Keratinocyte (primary cell): ENCODE measurements around the gene MGRN1. TPM values are rescaled to one million over a fixed set of nuclear protein-coding genes. Genes with fewer than 3 reads are reported as not detected.

Source experiments
- DNase-seq: peaks from one replicate; pipeline ENCODE4 v3.0.0-alpha.2; 2011; ENCODE audit warnings: low read depth, missing footprints, low spot score
- FAIRE-seq: peaks from 2 replicates; lab custom pipeline; 2011; peaks lifted over from hg19 to GRCh38; lab: Jason Lieb, UNC
- H2AFZ ChIP-seq: 2 replicates; pipeline ENCODE4 v1.6.0; 2012; ENCODE audit warnings: low read length, control low read depth, inconsistent platforms; ENCODE audit not compliant: control insufficient read depth
- H3K27ac ChIP-seq: 2 replicates; pipeline ENCODE4 v1.5.1; 2011; ENCODE audit warnings: low read length; ENCODE audit not compliant: control insufficient read depth, insufficient read depth
- H3K27me3 ChIP-seq: 3 replicates; pipeline ENCODE4 v1.6.0; 2011; ENCODE audit warnings: low read length; ENCODE audit not compliant: control insufficient read depth, insufficient read depth; ENCODE audit errors: extremely low read depth
- H3K36me3 ChIP-seq, 2 experiments: 2 replicates in 1 of 2; 3 replicates in 1 of 2; pipeline ENCODE4 v1.5.1; 2011; ENCODE audit warnings: low read length in 2 of 2, mild to moderate bottlenecking in 1 of 2; ENCODE audit not compliant: control insufficient read depth in 2 of 2, insufficient read depth in 2 of 2; ENCODE audit errors: extremely low read depth in 1 of 2
- H3K4me1 ChIP-seq: 3 replicates; pipeline ENCODE4 v1.5.1; 2011; ENCODE audit warnings: low read length; ENCODE audit not compliant: control insufficient read depth, insufficient read depth; ENCODE audit errors: extremely low read depth
- H3K4me2 ChIP-seq: 3 replicates; pipeline ENCODE4 v1.6.0; 2011; ENCODE audit warnings: low read depth, low read length; ENCODE audit not compliant: control insufficient read depth, insufficient read depth; ENCODE audit errors: extremely low read depth
- H3K4me3 ChIP-seq, 3 experiments: fragments of 200-600 bp in 1 of 3; sonication (generic) in 1 of 3; 2 replicates in 2 of 3; 3 replicates in 1 of 3; pipeline ENCODE4 v1.5.1; 2011 to 2016; ENCODE audit warnings: low read length in 3 of 3, mild to moderate bottlenecking in 3 of 3, control low read depth in 2 of 3, inconsistent platforms in 1 of 3, low read depth in 1 of 3, mixed read lengths in 1 of 3, mixed run types in 1 of 3, moderate library complexity in 1 of 3; ENCODE audit not compliant: control insufficient read depth in 2 of 3, insufficient read depth in 2 of 3; ENCODE audit errors: extremely low read depth in 1 of 3
- H3K79me2 ChIP-seq: 2 replicates; pipeline ENCODE4 v1.6.0; 2012; ENCODE audit warnings: low read length; ENCODE audit not compliant: control insufficient read depth, insufficient read depth
- H3K9ac ChIP-seq: 3 replicates; pipeline ENCODE4 v1.6.0; 2011; ENCODE audit warnings: low read length; ENCODE audit not compliant: control insufficient read depth, insufficient read depth; ENCODE audit errors: extremely low read depth
- H3K9me1 ChIP-seq: 3 replicates; pipeline ENCODE4 v1.6.0; 2011; ENCODE audit warnings: low read length; ENCODE audit not compliant: control insufficient read depth, insufficient read depth; ENCODE audit errors: extremely low read depth
- H3K9me3 ChIP-seq: 2 replicates; pipeline ENCODE4 v1.5.1; 2012; ENCODE audit warnings: low read depth, low read length; ENCODE audit not compliant: control insufficient read depth
- H4K20me1 ChIP-seq: 3 replicates; pipeline ENCODE4 v1.6.0; 2011; ENCODE audit warnings: low read length; ENCODE audit not compliant: control insufficient read depth, insufficient read depth; ENCODE audit errors: extremely low read depth
- EZH2 ChIP-seq: IDR thresholded peaks from one replicate; pipeline ENCODE4 v1.6.1; 2012; ENCODE audit warnings: inconsistent platforms, mild to moderate bottlenecking, low read length, moderate library complexity
- dilution Hi-C: fragments of 300-500 bp; cut with MboI; formaldehyde crosslinking; loops from one replicate; pipeline ENCODE4 v1.7.0; 2020; ENCODE audit warnings: low sequenced_read_pairs; ENCODE audit not compliant: extremely low pct_ligation_motif_present
- polyA plus RNA-seq, 5 experiments: library from polyadenylated mRNA; depleted of rRNA in 3 of 5; stranded (reverse) in 3 of 5; stranded (forward) in 1 of 5; unstranded in 1 of 5; fragments of >200 nt; gene quantifications; 1 replicate in 1 of 5; 2 replicates in 3 of 5; 3 replicates in 1 of 5; pipeline versions ENCODE4 v1.2.1 to v1.2.3, GENCODE V29; 2011 to 2012; ENCODE audit warnings: missing spikeins in 2 of 5, low read depth in 1 of 5, low replicate concordance in 1 of 5
- TF ChIP-seq, protein P1 (sequence below), 3 experiments: IDR thresholded peaks in 1 of 3; conservative IDR thresholded peaks in 1 of 3; optimal IDR thresholded peaks in 1 of 3; 2 replicates in 2 of 3; 3 replicates in 1 of 3; pipeline versions ENCODE3 to v1.5.1; 2011; ENCODE audit warnings: low read length in 3 of 3, mild to moderate bottlenecking in 3 of 3, moderate library complexity in 2 of 3, control low read depth in 1 of 3, inconsistent platforms in 1 of 3; ENCODE audit not compliant: insufficient read depth in 2 of 3; ENCODE audit errors: extremely low read depth in 1 of 3

Gene MGRN1
- polyA plus RNA-seq, 1 donor (not counting 4 experiments of a cell fraction or from before 2014, with no cell fraction given): 1.9 TPM

DNA sequence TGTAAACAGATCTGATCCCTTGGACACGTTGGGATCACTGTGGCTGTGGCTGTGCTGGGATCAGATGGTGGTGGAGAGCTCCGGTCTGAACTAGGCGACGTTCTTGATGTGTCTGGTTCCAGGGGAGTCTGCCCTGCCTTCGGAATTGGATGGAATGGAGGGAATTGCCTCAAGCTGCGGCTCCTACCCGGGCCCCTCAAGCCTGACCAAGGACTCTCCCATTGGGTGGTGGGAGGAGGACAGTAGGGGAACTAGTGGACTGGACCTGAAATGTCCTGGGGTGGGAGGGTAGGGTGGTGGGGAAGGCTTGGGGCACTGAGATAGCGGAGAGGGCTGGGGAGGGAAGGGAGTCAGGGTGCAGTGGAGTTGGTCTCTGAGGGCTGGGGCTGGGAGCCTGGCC is 6.7 kb upstream of the MGRN1 start:
- H2AFZ ChIP-seq: no peak overlapping the region
- H3K4me3 ChIP-seq: no peak overlapping the region
- no peaks in the 10 kb centered on the region for H3K36me3 ChIP-seq
- H4K20me1 ChIP-seq: no peaks in the 10 kb centered on the region
- H3K9me1 ChIP-seq: no peaks in the 10 kb centered on the region
- no peak overlapping the region for H3K27ac ChIP-seq
- dilution Hi-C loops: no loop called here
- FAIRE-seq: no peak
- no peaks in the 10 kb centered on the region for H3K9me3 ChIP-seq
- no peak overlapping the region for H3K4me2 ChIP-seq
- peaks cover 15% of the 10 kb centered on the region for H3K79me2 ChIP-seq
- no peak overlapping the region for H3K9ac ChIP-seq
- H3K4me1 ChIP-seq: peaks cover 31% of the 10 kb centered on the region
- DNase-seq: no peak
- no peaks in the 10 kb centered on the region for H3K27me3 ChIP-seq
- no peak for TF ChIP-seq EZH2
- TF ChIP-seq, protein P1, sequence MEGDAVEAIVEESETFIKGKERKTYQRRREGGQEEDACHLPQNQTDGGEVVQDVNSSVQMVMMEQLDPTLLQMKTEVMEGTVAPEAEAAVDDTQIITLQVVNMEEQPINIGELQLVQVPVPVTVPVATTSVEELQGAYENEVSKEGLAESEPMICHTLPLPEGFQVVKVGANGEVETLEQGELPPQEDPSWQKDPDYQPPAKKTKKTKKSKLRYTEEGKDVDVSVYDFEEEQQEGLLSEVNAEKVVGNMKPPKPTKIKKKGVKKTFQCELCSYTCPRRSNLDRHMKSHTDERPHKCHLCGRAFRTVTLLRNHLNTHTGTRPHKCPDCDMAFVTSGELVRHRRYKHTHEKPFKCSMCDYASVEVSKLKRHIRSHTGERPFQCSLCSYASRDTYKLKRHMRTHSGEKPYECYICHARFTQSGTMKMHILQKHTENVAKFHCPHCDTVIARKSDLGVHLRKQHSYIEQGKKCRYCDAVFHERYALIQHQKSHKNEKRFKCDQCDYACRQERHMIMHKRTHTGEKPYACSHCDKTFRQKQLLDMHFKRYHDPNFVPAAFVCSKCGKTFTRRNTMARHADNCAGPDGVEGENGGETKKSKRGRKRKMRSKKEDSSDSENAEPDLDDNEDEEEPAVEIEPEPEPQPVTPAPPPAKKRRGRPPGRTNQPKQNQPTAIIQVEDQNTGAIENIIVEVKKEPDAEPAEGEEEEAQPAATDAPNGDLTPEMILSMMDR (optimal IDR thresholded peaks at IDR 0.05 in 1 of 3, IDR thresholded peaks at IDR 0.05 in 1 of 3, conservative IDR thresholded peaks at IDR 0.05 in 1 of 3; ENCODE audit: extremely low read depth in 1 of 3, insufficient read depth in 2 of 3, low read length in 3 of 3): no peak

GRCh38 chr16:4618645-4619418 is 5.8 kb upstream of the MGRN1 start:
- DNase-seq (no peak), FAIRE-seq (peak; percentile 53)
- no peaks in the 10 kb centered on the region for H3K9me1 ChIP-seq
- TF ChIP-seq EZH2: no peak
- TF ChIP-seq, protein P1 (optimal IDR thresholded peaks at IDR 0.05 in 1 of 3, IDR thresholded peaks at IDR 0.05 in 1 of 3, conservative IDR thresholded peaks at IDR 0.05 in 1 of 3; ENCODE audit: extremely low read depth in 1 of 3, insufficient read depth in 2 of 3, low read length in 3 of 3): no peak
- H3K79me2 ChIP-seq: peaks cover 5% of the 10 kb centered on the region
- peak overlapping the region; percentile 45 for H2AFZ ChIP-seq
- H3K9ac ChIP-seq: no peak overlapping the region
- H3K27me3 ChIP-seq: no peaks in the 10 kb centered on the region
- H3K4me2 ChIP-seq: peak overlapping the region; percentile 49
- H4K20me1 ChIP-seq: no peaks in the 10 kb centered on the region
- H3K9me3 ChIP-seq: no peaks in the 10 kb centered on the region
- dilution Hi-C loops: no loop called here
- H3K4me1 ChIP-seq: peaks cover 25% of the 10 kb centered on the region
- no peak overlapping the region for H3K27ac ChIP-seq
- no peak overlapping the region for H3K4me3 ChIP-seq
- no peaks in the 10 kb centered on the region for H3K36me3 ChIP-seq
